ENCODE measurements around the gene HSPB2.
"Not testable (repeated sequence)": the region's sequence is repeated elsewhere in the genome, so short reads cannot be mapped to it uniquely, and the experiment has no call there.

HSPB2 gene, protein sequence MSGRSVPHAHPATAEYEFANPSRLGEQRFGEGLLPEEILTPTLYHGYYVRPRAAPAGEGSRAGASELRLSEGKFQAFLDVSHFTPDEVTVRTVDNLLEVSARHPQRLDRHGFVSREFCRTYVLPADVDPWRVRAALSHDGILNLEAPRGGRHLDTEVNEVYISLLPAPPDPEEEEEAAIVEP

GRCh38 chr11:111912535-111912934 lies at the start of gene HSPB2:
HSPB2 (plus strand) TSS chr11:111912734; CDS start chr11:111912830, 96 bp downstream.
- no peak for DNase-seq (ENCODE audit: extremely low read depth in 1 of 2, low read depth in 1 of 2)

DNA sequence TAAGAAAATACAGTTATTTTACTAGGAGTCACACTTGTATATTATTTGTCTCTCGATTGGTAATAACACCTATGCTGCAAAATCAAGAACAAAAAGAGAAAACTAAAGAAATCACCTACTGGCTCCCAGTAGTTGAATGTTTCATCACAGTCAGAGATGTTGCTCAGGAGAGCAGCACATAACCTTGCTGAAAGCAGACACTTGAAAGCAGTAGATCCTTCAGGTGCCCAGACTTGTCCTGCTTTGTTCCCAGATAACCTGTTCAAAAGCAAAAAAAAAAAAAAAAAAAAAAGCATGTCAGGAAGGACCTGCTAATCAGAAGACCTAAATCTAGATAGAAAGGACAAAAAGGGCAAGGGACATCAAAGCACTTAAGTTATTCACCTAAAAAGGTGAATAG lies 42.4 kb upstream of the HSPB2 start:
- no peak for DNase-seq (ENCODE audit: extremely low read depth in 1 of 2, low read depth in 1 of 2)

DNA sequence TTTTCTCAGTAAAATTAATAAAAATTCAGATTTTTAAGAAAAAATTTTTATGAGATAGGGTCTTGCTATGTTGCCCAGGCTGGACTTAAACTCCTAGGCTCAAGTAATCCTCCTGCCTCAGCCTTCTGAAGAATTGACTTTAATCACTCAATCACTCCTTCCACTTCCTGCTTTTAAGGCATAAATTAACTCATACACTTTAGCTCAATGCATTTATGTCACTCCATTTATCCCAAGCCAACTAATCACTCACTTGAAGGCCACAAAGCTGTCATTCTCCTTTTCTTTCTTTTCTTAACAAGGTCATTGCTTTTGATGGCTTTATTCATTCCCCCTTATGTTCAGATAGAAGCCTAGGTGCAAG lies 42.0 kb upstream of the HSPB2 start:
- DNase-seq (ENCODE audit: extremely low read depth in 1 of 2, low read depth in 1 of 2), result no peak

- DNase-seq (ENCODE audit: extremely low read depth in 1 of 2, low read depth in 1 of 2), result peak; percentile 81 to 83
Measured at GRCh38 chr11:111870886-111871692, 41.4 kb upstream of the HSPB2 start, which contains the start of gene ALG9. ALG9 (minus strand) TSS chr11:111871581; CDS start chr11:111871482, 99 bp downstream.

DNA sequence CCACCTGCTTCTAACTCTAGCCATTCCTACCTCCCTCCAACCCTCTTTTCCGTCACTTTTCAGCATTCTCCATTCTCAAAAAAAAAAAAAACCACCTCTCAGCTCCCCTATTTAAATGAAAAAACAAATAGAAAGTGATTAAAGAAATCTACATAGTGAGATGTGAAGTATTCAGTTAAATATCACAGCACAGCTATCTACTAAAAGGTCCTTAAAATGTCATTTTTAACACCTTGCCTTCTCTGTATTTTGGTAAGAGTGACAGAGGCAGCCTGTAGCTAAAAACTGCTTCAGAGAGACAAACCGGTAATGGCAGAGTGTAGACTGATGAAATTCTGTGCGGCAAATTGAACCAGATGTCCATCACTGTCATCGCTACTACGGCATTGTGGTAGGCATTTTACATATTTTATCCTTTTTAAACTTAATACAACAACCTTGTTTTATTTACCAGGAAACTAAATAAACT lies 40.8 kb upstream of the HSPB2 start:
- no peak for DNase-seq (ENCODE audit: extremely low read depth in 1 of 2, low read depth in 1 of 2)

DNA sequence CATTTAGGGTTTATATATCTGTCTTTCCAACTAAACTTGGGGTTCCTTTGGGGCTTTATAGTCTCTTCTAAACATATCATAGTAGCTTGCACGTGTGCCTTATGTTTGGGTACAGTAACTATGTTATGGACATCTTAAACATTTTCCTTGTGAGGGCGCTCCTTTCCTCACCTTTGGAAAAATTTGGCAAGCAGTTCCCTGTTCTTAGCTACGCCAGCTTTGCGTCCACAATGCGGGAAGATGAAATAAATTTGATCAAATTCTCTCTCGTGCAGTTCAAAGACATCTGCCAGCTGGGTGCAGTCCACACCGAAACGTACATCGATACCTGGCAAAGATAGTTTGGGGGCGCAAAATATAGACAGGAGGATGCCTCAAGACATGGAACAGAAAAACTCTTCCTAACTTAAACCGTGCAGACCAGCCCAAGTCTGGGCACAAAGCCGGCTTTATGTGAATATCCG lies 34.1 kb upstream of the HSPB2 start:
- no peak for DNase-seq (ENCODE audit: extremely low read depth in 1 of 2, low read depth in 1 of 2)

DNA sequence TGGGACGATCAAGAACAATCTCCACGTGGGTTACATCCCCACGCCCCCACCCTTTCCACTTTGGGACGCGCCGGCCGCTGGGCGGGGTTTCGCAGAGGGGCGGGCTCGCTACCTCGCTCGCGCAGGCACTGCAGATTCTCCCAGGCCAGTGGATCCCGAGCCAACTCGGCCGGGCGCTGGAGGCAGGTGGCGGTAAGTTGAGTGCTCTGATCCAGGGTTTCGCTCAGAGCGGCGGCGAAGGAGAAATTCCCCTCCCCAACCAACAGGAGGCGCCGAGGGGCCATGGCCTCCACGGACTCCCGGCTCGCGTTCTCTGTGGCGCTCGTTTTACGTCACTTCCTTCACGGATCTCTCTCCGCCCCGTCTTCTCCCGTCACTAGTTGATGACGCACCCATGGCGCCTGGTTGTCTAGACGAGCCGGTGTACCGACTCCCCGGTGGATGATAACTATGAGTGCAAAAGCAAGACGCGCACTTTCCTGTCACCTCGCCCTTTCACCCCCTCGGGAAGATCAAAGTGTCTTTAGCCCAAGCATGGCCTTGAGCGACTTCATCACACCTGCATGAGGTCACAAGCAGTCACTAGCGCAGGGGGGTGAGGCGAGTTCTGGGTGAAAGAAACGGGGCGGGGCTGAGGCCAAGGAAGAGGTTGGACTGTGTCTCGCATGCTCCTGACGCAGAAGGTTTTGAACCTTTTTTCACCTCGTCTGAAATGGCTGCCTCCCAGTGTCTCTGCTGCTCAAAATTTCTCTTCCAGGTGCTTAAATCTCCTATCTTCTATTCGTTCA lies 33.5 kb upstream of the HSPB2 start, which contains the start of the genes CFAP68 and FDXACB1:
Gene CFAP68, plus strand, starts transcription at position 693 of the 788 bp plus-strand sequence. Its CDS starts 20 bp downstream, at position 713.
Gene FDXACB1, minus strand, starts transcription at position 317 of the 788 bp plus-strand sequence. Its CDS starts 33 bp downstream, at position 284.
- peak; percentile 89 to 94 for DNase-seq (ENCODE audit: extremely low read depth in 1 of 2, low read depth in 1 of 2)

DNA sequence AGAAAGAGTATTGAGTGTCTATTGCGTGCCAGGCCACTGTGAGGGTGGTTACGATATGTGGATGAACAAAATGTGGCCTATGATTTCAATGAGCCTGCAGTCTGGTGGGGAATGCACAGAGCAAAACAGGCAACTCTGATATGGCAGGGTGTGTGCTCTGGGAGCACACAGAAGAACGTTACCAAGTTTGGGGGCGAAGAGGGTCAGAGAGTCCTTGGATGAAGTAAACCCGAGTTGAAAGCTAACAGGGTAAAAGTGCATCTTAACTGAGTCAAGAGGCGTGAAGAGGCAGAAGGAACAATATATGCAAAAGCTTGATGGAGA lies 32.9 kb upstream of the HSPB2 start:
- no peak for DNase-seq (ENCODE audit: extremely low read depth in 1 of 2, low read depth in 1 of 2)

DNA sequence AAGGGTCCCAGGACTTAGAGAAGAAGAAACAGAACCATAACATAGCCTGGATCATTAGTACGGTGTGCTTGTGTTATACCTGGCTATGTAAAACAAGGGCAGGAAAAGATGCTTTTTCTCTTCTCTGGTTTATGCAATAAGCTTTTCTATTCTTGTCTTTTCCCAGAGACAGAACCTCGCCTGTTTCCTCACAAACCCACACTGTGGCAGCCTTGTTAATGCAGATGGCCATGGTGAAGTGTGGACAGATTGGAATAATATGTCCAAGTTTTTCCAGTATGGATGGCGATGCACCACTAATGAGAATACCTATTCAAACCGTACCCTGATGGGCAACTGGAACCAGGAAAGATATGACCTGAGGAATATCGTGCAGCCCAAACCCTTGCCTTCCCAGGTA lies 30.3 kb upstream of the HSPB2 start:
- DNase-seq (ENCODE audit: extremely low read depth in 1 of 2, low read depth in 1 of 2), result no peak

GRCh38 chr11:111885053-111885452 lies 27.5 kb upstream of the HSPB2 start:
- DNase-seq (ENCODE audit: extremely low read depth in 1 of 2, low read depth in 1 of 2), result not testable (repeated sequence)

GRCh38 chr11:111886032-111886431 lies 26.5 kb upstream of the HSPB2 start:
- no peak for DNase-seq (ENCODE audit: extremely low read depth in 1 of 2, low read depth in 1 of 2)

GRCh38 chr11:111886844-111887243 lies 25.7 kb upstream of the HSPB2 start:
- DNase-seq (ENCODE audit: extremely low read depth in 1 of 2, low read depth in 1 of 2), result no peak

- no peak for DNase-seq (ENCODE audit: extremely low read depth in 1 of 2, low read depth in 1 of 2)
Measured at GRCh38 chr11:111905411-111905810, 7.1 kb upstream of the HSPB2 start.

GRCh38 chr11:111906680-111907079 lies 5.9 kb upstream of the HSPB2 start:
- DNase-seq (ENCODE audit: extremely low read depth in 1 of 2, low read depth in 1 of 2), result no peak

- no peak for DNase-seq (ENCODE audit: extremely low read depth in 1 of 2, low read depth in 1 of 2)
Measured at GRCh38 chr11:111908639-111909305, 3.8 kb upstream of the HSPB2 start.

DNA sequence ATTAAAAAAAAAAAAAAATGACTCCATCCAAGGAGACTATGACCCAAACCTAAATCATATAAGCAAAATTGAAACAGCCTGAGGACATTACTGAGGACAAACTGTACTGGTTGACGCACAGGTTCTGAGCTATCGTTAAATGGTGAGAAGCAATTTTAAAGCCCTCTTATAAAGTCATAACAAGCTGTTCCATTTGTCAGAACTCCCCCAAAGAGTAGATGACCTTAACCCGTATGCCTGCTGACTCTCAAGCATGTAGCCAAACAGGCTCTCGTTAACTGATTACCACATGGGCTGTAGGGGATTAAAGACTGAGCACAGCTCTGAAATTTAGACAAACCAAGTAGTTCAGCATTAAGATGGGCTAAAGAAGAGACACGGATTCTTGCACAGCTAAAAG lies 3.2 kb upstream of the HSPB2 start:
- no peak for DNase-seq (ENCODE audit: extremely low read depth in 1 of 2, low read depth in 1 of 2)

DNA sequence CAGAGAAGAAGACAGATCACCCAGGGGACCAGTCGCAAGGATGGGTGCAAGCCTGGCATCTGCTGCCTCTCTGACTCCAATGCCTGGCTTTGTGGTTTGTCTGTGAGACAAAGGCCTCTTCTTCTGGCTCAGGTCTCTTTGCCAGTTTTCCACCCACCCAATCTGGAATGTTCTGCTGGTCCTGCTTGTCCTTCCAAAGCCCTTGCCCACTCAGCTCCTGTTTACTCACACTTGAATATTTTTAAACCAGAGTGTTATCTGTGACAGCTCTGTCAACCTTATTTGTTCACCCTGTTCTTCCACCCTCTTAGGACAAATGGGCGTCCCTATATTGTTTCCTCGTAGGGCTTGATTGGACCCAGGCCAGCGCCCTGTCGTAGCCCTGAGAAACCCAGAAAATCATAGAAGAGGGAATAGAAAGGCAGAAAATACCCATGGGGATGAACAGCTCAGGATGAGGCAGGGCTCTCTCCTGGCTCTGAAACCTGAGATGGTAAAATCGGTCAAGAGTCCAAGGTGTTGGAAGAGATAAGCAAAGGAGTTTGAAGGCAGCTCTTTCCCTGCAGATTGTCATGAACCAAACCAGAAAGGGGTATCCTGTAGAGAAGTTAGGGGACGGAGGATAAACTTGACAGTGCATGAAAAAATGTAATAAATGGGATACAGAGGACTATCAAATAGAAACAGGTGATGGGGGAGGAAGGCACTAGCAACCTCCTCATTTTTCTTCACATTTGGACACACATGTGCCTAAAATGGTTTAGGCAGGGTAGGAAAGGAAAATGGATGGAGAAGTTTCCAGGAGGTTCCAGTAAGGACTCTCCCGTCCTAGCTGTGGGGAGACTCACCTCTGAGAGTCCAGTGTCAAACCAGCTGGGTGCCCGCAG lies 1.6 kb upstream of the HSPB2 start:
- no peak for DNase-seq (ENCODE audit: extremely low read depth in 1 of 2, low read depth in 1 of 2)

- DNase-seq (ENCODE audit: extremely low read depth in 1 of 2, low read depth in 1 of 2), result no peak
Measured at GRCh38 chr11:111911563-111912401, 752 bp upstream of the HSPB2 start, which contains the start of gene CRYAB. CRYAB (minus strand) TSS chr11:111911770; CDS start chr11:111911724, 46 bp downstream.
